Measurements from ENCODE around the gene BEX3.
"Not testable (repeated sequence)": the region's sequence is repeated elsewhere in the genome, so short reads cannot be mapped to it uniquely, and the experiment has no call there.

Gene BEX3

DNA sequence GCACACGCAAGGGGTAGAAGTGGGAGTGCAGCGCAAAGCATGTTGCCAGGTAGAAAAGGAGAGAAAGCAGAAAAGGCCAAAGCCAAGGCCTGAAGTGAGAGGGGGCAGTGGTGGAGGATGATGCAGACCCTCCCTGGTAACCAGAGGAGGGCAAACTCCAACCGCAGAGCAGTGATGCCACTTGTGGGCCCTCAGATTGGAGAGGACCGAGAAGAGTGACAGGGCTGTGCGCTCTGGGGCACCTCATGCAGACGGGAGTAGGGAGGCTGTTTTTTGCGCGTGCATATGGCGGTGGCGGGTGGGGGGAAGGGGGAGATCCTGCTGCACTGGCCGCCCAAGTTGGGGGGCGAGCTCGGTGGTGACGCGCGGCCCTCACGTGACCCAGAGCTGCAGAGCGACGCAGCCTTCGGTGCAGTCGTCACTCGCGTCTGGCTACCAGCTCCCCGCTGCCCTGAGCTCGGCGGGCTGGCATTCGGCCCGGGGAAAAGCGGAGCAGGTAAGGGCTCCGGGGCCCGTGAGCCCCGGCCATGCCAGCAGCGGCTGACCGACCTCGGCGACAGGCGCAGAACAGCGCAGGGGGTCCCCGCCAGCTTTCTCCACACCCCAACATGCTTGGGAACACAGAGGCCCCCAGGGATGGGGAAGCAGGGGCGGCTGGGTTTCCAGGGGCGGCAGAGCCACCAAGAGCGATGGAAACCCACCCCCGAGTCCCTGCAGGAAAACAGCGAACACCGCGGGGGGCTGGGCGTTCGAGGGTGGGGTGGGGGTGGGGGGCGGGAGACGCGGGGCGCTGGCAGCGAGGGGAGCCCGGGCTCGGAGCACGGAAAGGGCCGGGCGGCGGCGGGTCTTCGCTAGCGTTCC, at the start of gene BEX3:
Gene BEX3, plus strand, starts transcription at position 421 of the 861 bp plus-strand sequence. CDS start 984 bp downstream, outside the sequence.
- no peak for DNase-seq

DNA sequence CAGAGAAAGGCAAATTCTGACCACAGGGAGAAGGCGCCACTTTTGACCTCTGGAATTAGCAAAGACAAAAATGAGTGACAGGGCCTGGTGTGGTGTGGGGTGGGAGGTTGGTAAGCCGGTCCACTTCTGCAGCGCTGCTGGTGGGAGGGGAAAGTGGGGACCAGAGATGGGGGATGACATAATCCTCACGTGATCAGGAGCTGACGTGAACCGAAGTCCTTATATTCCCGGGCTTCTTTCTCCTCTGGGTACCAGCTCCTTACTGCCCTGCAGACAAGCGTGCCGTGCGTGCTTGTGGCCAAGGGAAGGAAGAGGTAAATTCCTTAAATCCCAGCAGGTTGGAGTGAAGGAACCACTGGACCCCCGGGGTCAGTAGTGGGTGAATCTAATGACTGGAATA, 46.3 kb upstream of the BEX3 start, which contains the start of gene TCEAL7:
Gene TCEAL7, plus strand, starts transcription at position 249 of the 400 bp plus-strand sequence. CDS start 1,165 bp downstream, outside the sequence.
- no peak for DNase-seq

DNA sequence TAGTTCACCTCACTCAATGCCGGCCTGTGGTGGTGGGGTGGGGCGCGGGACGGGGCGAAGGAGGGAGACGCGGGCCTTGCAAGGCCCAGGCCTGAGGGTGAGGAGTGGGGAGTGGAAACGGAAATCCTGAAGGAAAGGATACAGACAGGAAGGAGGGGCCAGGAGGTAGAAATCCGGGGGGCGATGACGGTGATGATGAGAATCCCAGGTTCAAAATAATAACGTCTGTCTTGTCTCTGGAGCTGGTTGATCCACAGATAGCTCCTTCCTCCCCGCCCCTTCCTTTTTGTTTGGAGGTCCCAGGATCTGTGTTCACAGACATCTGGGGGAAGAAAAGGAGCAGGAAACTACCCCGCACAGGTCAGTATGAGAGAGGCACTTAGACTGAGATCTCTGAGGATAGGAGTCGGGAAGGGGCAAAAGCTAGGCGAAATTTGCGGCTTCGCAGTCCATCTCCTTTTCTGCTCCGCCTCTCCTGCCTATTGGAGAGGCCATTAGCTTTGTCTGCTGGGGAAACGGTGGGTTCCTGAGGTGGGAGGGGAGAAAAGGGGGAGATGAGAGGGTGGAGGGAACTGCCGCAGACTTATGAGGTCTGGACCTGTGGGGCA, 45.6 kb upstream of the BEX3 start:
- DNase-seq, result no peak

DNA sequence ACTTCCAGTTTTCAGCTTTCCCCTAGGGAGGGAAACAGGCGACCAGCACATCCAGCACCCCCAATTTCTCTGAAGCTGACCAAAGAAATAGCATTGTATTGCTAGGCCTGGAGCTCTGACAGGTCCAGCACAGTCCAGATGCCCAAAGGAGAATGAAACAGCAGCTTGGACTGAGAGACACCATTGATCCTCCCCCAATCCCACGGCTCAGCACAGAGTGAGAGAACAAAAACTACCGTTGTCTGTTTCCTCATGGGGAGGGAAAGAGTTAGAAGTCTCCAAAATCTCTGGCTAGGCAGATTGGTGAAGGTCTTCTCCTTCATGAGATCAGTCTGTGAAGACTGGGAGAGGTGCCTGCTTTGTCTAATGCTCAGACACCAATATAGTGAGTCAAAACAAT, 37.7 kb upstream of the BEX3 start:
- no peak for DNase-seq

DNA sequence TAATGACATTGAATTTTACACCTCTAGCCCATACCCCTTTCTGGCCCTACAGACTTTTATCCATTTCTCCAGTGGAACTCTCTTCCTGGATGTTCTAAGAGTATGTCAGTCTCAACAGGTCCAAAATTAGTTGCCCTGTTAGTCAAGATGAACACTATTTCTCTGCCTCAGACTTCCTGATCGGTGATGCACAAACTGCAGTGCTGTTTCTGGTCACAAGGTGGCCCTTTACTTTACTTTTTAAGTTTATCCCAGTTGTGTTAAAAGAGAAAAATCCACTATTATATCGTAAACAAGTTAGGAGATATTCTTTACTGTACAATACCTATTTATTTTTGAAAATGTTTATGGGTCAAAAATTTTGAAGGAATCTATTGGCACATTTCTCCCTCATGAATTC, 33.2 kb upstream of the BEX3 start:
- DNase-seq, result peak; percentile 1

DNA sequence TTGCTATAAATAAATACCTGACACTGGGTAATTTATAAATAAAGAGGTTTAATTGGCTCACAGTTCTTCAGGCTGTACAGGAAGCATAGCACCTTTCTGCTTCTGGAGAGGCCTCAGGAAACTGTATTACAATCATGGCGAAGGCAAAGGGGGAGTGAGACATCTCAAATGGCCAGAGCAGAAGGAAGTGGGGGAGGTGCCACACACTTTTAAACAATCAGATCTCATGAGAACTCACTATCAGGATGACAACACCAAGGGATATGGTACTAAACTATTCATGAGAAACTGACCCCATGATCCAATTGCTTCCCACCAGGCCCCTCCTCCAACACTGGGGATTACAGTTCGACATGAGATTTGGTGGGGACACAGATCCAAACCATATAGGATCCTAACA, 31.7 kb upstream of the BEX3 start:
- no peak for DNase-seq

DNA sequence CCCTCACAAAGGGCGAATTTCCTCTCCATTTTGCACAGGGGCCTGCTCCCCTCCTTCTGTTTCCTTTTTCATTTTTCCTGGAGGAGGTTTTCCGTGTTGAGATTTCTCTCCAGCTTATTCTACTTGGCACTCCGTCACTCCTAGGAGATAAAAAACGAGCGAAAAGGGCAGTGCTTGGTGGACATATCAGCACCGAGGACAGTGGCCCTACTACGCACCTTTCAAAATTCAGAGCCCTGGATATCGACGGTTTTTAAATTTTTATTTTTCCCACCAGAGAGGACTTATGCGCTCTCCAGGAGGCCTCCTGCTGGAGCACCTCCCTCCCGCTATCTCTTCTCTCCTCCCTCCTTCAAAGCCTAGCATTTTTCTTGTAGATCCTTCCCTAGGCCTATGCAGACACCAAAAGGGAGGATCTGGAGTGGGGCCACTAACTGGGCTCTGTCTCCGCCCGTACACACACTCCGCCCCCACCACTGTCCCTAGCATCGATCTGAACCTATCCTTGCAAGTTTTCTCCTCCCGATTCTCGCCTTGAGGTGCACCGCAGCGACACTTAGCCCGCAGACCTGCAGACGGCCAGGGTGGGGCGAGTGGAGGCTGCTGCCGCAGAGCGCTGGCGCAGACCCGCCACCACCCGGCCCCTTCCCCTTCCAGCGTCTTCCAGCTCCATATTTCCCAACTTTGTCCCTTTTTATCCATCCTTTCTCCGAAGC, 28.5 kb upstream of the BEX3 start:
- DNase-seq, result no peak

DNA sequence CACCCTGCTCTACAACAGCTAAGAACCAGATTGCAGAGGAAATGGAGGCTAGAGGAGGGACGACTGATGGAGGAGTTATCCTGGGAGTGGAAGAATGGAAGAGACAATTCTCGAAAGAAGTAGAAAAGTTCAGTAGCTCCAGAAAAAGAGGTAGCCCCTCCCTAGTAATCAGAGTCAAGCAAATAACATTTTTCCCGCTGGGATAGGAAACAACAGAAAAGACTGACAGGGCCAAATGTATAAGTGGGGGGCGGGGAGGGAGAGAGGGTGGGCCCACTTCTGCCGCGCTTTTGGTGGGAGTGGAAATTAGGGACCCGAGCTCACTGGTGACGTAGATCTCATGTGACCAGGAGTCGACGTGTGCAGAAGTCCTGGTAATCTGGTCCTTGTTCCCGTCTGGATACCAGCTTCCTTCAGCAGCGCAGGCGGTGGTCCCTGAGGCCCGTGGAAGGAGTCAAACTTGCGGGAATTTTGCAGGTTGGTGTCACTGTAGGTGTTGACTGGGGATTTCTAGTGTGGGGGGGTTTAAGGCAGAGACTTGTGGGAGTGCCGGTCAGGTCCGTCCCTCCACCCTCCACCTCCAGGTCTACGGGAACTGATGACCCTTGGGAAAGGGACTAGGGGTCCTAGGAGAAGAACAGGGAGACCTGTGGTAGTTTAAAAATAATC, 20.1 kb upstream of the BEX3 start, which contains the start of gene TCEAL9:
Gene TCEAL9, plus strand, starts transcription at position 377 of the 669 bp plus-strand sequence. CDS start 1,179 bp downstream, outside the sequence.
- no peak for DNase-seq

DNA sequence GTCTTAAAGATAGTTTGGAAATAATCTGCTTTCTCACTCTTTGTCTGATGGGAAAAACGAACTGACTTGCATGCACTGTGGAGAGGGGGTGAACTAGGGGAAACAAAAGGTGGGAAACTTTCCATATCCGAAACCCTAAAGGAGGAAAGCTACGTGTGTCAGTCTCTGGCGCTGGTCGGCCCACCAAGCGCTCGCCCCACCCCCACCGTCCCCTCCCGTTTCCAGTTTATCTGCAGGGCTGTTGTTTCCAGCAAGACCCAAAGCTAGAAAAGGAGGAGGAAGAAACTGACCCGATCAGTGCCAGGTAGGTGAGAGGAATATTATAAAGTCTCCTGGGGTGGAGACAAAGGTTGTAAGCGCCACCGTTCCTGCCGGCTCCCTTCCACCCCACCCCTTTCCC, 19.5 kb upstream of the BEX3 start:
- DNase-seq, result no peak

DNA sequence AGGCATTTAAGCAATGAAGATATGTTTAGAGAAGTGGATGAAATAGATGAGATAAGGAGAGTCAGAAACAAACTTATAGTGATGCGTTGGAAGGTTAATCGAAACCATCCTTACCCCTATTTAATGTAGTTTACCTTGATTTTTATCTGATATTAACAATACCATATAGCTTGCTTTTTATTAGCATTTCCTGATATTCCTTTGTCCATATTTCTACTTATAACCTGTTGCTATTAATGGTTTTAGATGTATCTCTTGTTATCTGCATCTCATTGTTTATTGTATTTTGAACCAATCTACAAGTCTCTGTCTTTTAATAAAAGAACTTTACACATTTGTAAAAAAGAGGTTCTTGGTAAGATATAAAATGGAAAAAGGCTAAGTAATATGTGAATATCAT, 18.5 kb upstream of the BEX3 start:
- DNase-seq, result no peak

DNA sequence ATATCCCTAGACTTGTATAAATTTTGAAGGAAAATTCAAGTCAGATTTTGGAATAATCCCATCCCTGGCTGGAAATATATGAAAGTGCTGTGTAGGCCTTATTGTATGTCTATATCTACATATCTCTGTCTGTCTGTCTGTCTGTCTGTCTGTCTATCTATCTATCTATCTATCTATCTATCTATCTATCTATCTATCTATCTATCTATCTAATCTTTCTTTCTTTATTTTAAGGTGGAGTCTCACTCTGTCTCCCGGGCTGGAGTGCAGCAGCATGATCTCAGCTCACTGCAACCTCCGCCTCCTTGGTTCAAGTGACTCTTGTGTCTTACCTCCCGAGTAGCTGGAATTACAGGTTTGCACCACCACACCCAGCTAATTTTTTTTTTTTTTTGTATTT, 16.7 kb upstream of the BEX3 start:
- not testable (repeated sequence) for DNase-seq

DNA sequence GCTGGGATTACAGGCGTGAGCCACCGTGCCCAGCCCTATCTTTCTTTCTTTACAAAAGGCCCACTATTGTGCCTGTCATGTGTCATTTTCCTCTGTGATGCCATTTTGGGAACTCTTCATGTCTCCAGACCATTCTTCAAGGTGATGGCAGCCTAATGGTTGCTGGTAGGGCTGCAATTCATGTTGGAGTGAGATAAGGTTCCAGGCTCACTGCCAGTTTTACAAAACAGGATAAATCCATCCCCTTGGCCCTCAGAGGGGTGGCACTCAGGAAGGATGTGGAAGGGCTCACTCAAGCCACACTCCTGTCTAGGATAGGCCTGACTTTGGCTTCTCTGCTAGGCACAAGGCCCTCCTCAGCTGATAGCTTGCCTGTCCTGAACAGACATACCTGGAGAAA, 16.2 kb upstream of the BEX3 start:
- no peak for DNase-seq

DNA sequence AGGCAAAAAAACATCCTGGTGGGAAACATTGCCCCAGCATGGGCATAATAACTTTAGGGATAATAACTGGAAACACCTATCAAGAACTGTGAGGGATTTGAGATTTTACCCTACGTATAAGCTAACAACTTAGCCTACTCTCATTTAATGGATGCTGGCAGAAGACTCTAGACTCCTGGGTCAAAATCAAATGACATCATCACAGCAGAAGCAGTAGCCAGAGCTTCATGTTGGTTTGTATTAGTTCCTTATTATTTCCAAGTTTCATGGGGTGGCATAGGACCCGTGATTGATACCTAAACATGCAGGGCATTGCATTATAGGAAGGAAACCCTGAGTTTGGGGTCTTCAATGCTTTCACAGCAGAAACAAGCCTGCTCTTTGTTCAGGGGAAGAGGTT, 15.4 kb upstream of the BEX3 start:
- DNase-seq, result no peak

DNA sequence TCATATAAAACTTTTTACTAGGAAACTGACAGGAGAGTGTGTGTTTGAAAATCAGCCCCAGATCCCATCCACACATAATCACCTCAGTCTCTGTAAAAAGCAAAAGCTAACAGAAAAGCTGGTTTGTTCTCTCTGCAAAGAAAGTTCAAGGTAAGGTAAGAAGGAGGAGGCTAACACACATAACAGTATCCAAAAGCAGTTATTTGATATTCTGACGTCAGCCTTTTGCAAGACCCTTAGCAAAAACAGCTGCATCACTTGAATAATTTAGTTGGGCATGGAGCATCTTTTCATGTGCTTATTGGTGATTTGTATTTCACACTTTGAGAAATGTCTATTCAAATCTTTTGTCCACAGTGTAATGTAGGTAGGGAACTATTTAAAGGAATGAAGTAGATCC, 14.5 kb upstream of the BEX3 start:
- no peak for DNase-seq

DNA sequence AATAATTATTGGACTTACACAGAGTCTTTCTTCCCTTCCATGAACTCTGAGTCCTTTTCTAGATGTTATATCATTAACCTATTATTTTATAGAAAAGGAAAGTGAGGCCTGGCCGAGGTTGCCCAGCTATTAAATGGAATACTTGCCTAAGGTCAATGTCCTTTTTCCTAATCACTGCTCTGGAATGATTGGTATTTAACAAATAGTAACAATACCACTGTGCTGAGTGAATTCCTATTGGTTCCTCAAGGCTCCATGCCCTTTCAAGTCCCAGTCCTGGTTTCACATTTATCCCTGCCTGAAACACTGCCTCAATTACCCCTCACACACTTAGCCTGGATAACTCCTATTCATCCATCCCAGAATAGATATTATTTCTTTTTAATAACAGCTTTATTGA, 13.9 kb upstream of the BEX3 start:
- no peak for DNase-seq

DNA sequence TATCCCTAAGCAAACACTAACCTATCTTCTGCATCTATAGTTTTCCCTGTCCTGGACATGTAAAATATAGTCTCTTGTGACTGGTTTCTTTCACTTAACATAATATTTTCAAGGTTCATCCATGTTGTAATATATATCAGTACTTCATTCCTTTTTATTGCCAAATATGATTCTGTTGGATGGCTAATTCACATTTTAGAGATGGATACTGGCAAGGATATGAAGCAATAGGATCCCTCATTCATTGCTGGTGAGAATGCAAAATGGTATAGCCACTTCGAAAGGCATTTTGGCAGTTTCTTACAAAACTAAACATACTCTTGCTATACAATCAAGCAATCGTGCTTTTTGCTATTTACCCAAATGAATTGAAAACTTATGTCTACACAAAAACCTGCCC, 13.3 kb upstream of the BEX3 start:
- no peak for DNase-seq

DNA sequence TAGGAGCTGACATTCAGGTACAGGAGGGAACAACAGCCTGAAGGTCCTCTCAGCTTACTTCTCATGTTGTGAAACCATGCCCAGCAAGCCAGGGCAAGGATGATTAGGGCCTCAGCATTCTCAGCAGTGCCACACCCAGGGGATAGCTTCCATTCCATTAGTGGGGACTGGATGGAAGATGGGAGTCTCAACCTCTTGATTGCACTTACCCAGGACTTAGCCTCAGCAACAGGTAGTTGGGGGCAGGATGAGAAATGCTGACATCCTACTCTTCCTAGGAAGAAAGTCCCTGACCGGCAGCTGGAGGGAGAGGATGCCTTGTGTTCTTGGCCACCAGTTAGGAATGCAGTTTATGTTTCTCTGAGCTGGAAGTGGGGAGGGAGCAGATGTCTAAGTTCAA, 8.8 kb upstream of the BEX3 start:
- DNase-seq, result no peak

DNA sequence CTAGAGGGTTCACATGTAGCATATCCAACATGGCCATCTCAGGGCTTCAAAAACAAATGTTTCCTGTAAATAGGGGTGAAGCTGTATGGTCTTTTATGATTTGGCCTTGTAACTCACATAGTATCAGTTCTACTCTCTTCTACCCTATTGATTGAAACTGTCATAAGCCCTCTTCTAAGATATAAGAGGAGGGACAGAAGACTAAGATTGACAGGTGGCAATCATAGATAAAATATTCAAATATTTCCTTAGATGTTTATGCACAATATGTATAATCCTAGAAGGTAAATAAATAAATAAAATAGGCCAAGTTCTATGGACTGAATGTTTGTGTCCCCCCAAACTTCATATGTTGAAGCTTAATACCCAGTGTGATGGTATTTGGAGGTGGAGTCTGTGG, 6.9 kb upstream of the BEX3 start:
- DNase-seq, result no peak

DNA sequence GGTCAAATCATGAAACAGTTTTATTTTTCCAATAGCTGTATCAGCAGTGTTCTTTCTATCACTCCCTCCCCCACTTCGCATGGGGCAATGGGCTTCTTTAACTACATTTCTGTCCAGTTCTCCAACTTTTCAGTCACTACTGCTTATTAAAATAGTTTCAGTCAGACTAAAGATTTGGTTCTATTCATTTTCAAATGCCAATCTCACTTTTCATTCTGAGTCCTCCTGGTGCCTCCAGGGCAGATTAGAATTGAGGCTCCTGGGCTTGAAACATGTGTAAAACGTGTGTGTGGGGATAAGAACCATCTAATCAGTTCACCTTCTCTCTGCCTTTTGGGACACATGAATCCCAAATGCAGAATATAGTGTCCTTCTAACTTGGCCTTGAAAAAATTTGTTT, 3.5 kb upstream of the BEX3 start:
- no peak for DNase-seq

DNA sequence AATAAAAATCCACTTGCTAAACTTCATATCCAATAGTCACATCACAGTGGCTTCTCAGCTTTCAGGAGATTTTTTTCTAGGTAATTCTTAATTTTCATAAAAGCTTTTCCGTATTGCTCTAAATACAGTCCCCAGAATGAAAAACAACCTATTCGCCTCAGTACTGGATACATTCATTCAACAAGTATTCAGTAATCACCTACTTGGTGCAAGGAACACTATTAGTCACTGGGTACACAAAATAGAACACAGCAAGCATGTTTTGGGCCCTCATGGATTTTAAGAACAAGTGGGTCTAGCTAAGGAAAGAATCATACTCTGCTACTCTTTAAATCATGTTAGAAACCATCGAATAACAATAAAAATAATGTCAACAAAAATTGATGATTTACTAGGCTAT, 2.8 kb upstream of the BEX3 start:
- no peak for DNase-seq

DNA sequence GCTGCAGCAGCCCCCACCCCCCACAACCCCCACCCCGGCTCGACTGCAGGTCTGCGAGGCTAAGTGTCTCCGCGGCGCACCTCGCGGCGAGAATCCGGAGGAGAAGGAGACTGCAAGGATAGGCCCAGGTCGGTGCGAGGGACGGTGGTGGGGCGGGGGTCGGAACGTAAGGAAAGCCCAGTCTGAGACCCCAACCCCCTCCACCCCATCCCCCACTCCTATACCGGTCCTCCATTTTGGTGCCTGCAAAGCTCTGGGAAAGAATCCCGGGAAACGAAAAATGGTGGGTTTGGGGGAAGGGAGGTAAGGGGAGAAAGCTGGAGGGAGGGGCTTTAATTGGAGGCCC, 614 bp downstream of the BEX3 start:
- no peak for DNase-seq

DNA sequence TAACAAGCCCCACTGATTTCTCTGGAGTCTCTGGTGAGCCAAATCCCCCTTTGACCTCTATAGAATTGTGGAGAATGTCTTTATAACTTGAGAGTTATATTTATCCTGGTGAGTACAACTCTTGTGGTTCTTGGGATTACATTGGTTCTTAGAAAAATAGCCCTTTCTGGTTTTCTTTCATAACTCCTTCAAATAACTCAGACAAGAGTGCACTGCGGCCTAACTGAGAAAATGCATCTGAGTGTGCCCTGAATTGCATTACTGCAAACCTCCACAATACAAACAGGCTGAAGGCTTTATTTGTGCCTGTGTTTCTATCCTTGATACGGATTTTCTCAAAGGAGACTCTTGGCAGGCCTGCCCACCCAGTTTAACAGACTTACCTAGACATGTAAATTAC, 2.7 kb downstream of the BEX3 start:
- DNase-seq, result no peak

DNA sequence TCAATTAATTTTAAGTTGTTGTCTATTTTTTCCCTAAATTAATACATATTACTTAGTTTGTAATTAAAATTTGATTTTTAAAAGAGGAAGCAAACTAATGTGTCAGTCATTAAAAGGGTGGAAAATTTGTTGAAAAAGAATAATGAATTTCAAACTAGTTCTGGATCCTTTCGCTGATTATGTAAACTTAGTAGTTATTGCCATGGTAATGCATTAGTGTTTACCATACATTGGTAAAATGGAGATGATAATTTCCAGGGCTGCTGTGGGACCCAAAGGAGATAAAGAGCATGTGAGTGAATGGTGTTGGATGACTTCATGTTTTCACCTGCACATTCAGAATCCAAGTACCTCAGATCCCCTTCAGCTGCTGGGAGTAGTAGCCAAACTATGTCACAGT, 6.5 kb downstream of the BEX3 start:
- no peak for DNase-seq

Data from KG1 (cell line).